HEK293 (cell line): Measurements from ENCODE around the gene SLC47A2.

ENCODE experiments used
- GLIS1 ChIP-seq: fragments of 450-650 bp; formaldehyde crosslinking; IDR thresholded peaks from 2 replicates; pipeline ENCODE4 v1.5.1; 2016; ENCODE audit warnings: missing biosample characterization, missing genetic modification characterization
- INSM2 ChIP-seq: fragments of 450-650 bp; formaldehyde crosslinking; IDR thresholded peaks from 2 replicates; pipeline ENCODE4 v1.5.1; 2016; ENCODE audit warnings: missing biosample characterization, missing genetic modification characterization
- KLF1 ChIP-seq: fragments of 450-650 bp; formaldehyde crosslinking; IDR thresholded peaks from 2 replicates; pipeline ENCODE4 v1.5.1; 2016; ENCODE audit warnings: missing biosample characterization, missing genetic modification characterization
- KLF9 ChIP-seq: fragments of 450-650 bp; formaldehyde crosslinking; IDR thresholded peaks from 2 replicates; pipeline ENCODE4 v1.5.1; 2016; ENCODE audit warnings: missing biosample characterization, missing genetic modification characterization, low read depth
- SP7 ChIP-seq: fragments of 450-650 bp; formaldehyde crosslinking; IDR thresholded peaks from 2 replicates; pipeline ENCODE4 v1.5.1; 2016; ENCODE audit warnings: missing biosample characterization, missing genetic modification characterization
- YY1 ChIP-seq: fragments of 450-650 bp; formaldehyde crosslinking; IDR thresholded peaks from 2 replicates; pipeline ENCODE4 v1.5.1; 2018; ENCODE audit warnings: missing biosample characterization, missing genetic modification characterization
- ZBTB48 ChIP-seq: fragments of 450-650 bp; formaldehyde crosslinking; IDR thresholded peaks from 2 replicates; pipeline ENCODE4 v1.5.1; 2016; ENCODE audit warnings: missing biosample characterization, missing genetic modification characterization
- ZFP37 ChIP-seq: fragments of 450-650 bp; formaldehyde crosslinking; IDR thresholded peaks from 2 replicates; pipeline ENCODE4 v1.5.1; 2016; ENCODE audit warnings: missing biosample characterization, missing genetic modification characterization
- ZIC2 ChIP-seq: fragments of 450-650 bp; formaldehyde crosslinking; IDR thresholded peaks from 2 replicates; pipeline ENCODE4 v1.5.1; 2016; ENCODE audit warnings: missing biosample characterization, missing genetic modification characterization
- ZNF221 ChIP-seq: fragments of 450-650 bp; formaldehyde crosslinking; IDR thresholded peaks from 2 replicates; pipeline ENCODE4 v1.5.1; 2017; ENCODE audit warnings: missing biosample characterization, missing genetic modification characterization, borderline replicate concordance
- ZNF248 ChIP-seq: fragments of 450-650 bp; formaldehyde crosslinking; IDR thresholded peaks from 2 replicates; pipeline ENCODE4 v1.5.1; 2017; ENCODE audit warnings: missing biosample characterization, missing genetic modification characterization
- ZNF302 ChIP-seq: fragments of 450-650 bp; formaldehyde crosslinking; IDR thresholded peaks from 2 replicates; pipeline ENCODE4 v1.5.1; 2016; ENCODE audit warnings: missing biosample characterization, missing genetic modification characterization, low read depth
- ZNF324 ChIP-seq: fragments of 450-650 bp; formaldehyde crosslinking; IDR thresholded peaks from 2 replicates; pipeline ENCODE4 v1.5.1; 2016; ENCODE audit warnings: missing biosample characterization, missing genetic modification characterization
- ZNF350 ChIP-seq: fragments of 450-650 bp; formaldehyde crosslinking; IDR thresholded peaks from 2 replicates; pipeline ENCODE4 v1.5.0; 2017; ENCODE audit warnings: missing biosample characterization, mild to moderate bottlenecking, missing genetic modification characterization
- ZNF544 ChIP-seq: fragments of 450-650 bp; formaldehyde crosslinking; IDR thresholded peaks from 2 replicates; pipeline ENCODE4 v1.5.0; 2017; ENCODE audit warnings: missing biosample characterization, missing genetic modification characterization
- ZNF580 ChIP-seq: fragments of 450-650 bp; formaldehyde crosslinking; IDR thresholded peaks from 2 replicates; pipeline ENCODE4 v1.5.1; 2016; ENCODE audit warnings: missing biosample characterization, missing genetic modification characterization
- ZNF626 ChIP-seq: fragments of 450-650 bp; sonication (Bioruptor Pico); formaldehyde crosslinking; IDR thresholded peaks from 2 replicates; pipeline ENCODE4 v1.5.1; 2018; ENCODE audit warnings: missing biosample characterization, missing genetic modification characterization, inconsistent platforms
- ZNF660 ChIP-seq: fragments of 450-650 bp; IDR thresholded peaks from 2 replicates; pipeline ENCODE4 v1.5.1; 2018; ENCODE audit warnings: missing biosample characterization, mild to moderate bottlenecking, missing genetic modification characterization
- ZNF707 ChIP-seq: fragments of 450-650 bp; formaldehyde crosslinking; IDR thresholded peaks from 2 replicates; pipeline ENCODE4 v1.5.1; 2016; ENCODE audit warnings: missing biosample characterization, missing genetic modification characterization
- ZNF76 ChIP-seq: fragments of 450-650 bp; formaldehyde crosslinking; IDR thresholded peaks from 2 replicates; pipeline ENCODE4; 2016; ENCODE audit warnings: low read depth, missing biosample characterization, missing genetic modification characterization, borderline replicate concordance
- ZNF791 ChIP-seq: fragments of 450-650 bp; formaldehyde crosslinking; IDR thresholded peaks from 2 replicates; pipeline ENCODE4 v1.5.1; 2016; ENCODE audit warnings: missing biosample characterization, missing genetic modification characterization
- TF ChIP-seq, protein P1 (sequence below): fragments of 450-650 bp; formaldehyde crosslinking; optimal IDR thresholded peaks from 2 replicates; pipeline ENCODE3; 2016; ENCODE audit warnings: missing biosample characterization, mild to moderate bottlenecking, missing genetic modification characterization
- TF ChIP-seq, protein P2 (sequence below): fragments of 450-650 bp; formaldehyde crosslinking; IDR thresholded peaks from 2 replicates; pipeline ENCODE4 v1.5.1; 2017; ENCODE audit warnings: missing biosample characterization, missing genetic modification characterization

SLC47A2 gene

GRCh38 chr17:19648475-19649273 lies 67.7 kb downstream of the SLC47A2 start, which contains the start of gene ALDH3A2 (continued):
- TF ChIP-seq, protein P1, sequence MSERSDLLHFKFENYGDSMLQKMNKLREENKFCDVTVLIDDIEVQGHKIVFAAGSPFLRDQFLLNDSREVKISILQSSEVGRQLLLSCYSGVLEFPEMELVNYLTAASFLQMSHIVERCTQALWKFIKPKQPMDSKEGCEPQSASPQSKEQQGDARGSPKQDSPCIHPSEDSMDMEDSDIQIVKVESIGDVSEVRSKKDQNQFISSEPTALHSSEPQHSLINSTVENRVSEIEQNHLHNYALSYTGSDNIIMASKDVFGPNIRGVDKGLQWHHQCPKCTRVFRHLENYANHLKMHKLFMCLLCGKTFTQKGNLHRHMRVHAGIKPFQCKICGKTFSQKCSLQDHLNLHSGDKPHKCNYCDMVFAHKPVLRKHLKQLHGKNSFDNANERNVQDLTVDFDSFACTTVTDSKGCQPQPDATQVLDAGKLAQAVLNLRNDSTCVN (tag by site-specific recombination), result peak; percentile 98
- peak; percentile 30 for TF ChIP-seq YY1
- peak; percentile 45 for TF ChIP-seq ZNF324 (tag by site-specific recombination)
- no peak for TF ChIP-seq ZNF350 (tag by site-specific recombination)
- TF ChIP-seq INSM2 (tag by site-specific recombination), result peak; percentile 55; the same call in 1 of the 2 replicates
- no peak for TF ChIP-seq ZNF791
- no peak for TF ChIP-seq ZNF221 (tag by site-specific recombination)
- TF ChIP-seq GLIS1 (tag by site-specific recombination), result peak; percentile 96
- no peak for TF ChIP-seq ZNF248
- TF ChIP-seq ZNF76 (tag by site-specific recombination), result no peak
- TF ChIP-seq ZBTB48, result peak; percentile 84
- TF ChIP-seq ZNF580 (tag by site-specific recombination), result peak; percentile 78; the same call in 1 of the 2 replicates
- peak; percentile 90 for TF ChIP-seq SP7 (tag by site-specific recombination)
- peak; percentile 73; the same call in 1 of the 2 replicates for TF ChIP-seq ZNF660 (tag by site-specific recombination)
- TF ChIP-seq ZNF302 (tag by site-specific recombination), result no peak
- no peak for TF ChIP-seq ZNF544 (tag by site-specific recombination)
- TF ChIP-seq ZNF626, result no peak
- peak; percentile 99 for TF ChIP-seq ZIC2
- TF ChIP-seq ZFP37 (tag by site-specific recombination), result 0 out of 2 replicates have a peak, but pooled peaks have one; percentile 58
- peak; percentile 78 for TF ChIP-seq KLF1 (tag by site-specific recombination)
- TF ChIP-seq KLF9, result peak; percentile 89
- TF ChIP-seq ZNF707 (tag by site-specific recombination), result no peak
- TF ChIP-seq, protein P2, sequence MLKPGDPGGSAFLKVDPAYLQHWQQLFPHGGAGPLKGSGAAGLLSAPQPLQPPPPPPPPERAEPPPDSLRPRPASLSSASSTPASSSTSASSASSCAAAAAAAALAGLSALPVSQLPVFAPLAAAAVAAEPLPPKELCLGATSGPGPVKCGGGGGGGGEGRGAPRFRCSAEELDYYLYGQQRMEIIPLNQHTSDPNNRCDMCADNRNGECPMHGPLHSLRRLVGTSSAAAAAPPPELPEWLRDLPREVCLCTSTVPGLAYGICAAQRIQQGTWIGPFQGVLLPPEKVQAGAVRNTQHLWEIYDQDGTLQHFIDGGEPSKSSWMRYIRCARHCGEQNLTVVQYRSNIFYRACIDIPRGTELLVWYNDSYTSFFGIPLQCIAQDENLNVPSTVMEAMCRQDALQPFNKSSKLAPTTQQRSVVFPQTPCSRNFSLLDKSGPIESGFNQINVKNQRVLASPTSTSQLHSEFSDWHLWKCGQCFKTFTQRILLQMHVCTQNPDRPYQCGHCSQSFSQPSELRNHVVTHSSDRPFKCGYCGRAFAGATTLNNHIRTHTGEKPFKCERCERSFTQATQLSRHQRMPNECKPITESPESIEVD (tag by site-specific recombination), result no peak
